H7 (cell line): ENCODE measurements around the gene PIGK. TPM values are rescaled to one million over a fixed set of nuclear protein-coding genes. Genes with fewer than 3 reads are reported as not detected.
"Not testable (repeated sequence)": the region's sequence is repeated elsewhere in the genome, so short reads cannot be mapped to it uniquely, and the experiment has no call there.

Source experiments
- DNase-seq: peaks from one replicate; pipeline ENCODE4 v3.0.0; 2012
- H3K27me3 ChIP-seq: 2 replicates; pipeline ENCODE4 v1.6.0; 2011; ENCODE audit warnings: mild to moderate bottlenecking, low read length; ENCODE audit not compliant: control insufficient read depth, insufficient read depth
- H3K36me3 ChIP-seq: replicated peaks from 2 replicates; pipeline ENCODE4 v1.5.1; 2011; ENCODE audit warnings: low read length; ENCODE audit not compliant: control insufficient read depth, insufficient read depth
- H3K4me3 ChIP-seq: 2 replicates; pipeline ENCODE4 v1.5.1; 2011; ENCODE audit warnings: low read depth, mild to moderate bottlenecking, control low read depth, low read length, moderate library complexity; ENCODE audit not compliant: insufficient read depth
- total RNA-seq: library from RNA; depleted of rRNA; stranded (reverse); fragments of >200 nt; shearing (Covaris generic); gene quantifications from 2 replicates; pipeline ENCODE4 v1.2.3, GENCODE V29; 2014

PIGK gene
- total RNA-seq, 1 experiment from 2014 or later: 18.4 TPM

GRCh38 chr1:77222496-77222895 is 3.3 kb upstream of the PIGK start:
- no peak for DNase-seq
- Histone ChIP-seq H3K4me3 (no peak overlapping the region), H3K36me3 (no peaks in the 10 kb centered on the region; the same call in 1 of the 2 replicates)

DNA sequence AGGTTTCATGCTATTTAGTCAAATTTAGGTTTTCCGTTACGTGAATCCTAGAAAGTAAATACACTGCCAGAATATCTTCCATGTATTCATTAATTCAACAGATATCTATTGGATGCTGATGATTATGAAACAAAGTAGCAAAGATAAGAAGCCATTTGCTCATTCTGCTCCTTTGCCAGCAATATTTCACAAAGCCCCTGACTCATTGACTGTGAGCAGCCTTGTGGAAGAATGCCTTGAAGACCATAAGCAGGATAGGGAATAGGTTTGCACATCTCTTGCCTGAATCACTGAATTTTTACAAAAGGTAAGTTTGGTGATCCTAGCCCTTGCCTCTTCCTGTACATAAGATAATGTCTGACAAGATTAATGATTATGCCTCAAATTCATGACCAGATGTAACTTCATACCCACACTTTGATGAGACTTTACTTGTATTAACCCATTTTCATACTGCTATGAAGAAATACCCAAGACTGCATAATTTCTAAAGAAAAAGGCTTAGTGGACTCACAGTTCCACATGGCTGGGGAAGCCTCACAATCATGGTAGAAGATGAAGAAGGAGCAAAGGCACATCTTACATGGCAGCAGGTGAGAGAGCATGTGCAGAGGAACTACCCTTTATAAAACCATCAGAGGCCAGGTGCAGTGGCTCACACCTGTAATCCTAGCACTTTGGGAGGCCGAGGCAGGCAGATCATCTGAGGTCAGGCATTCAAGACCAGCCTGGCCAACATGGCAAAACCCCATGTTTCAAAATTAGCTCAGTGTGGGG is 1.6 kb upstream of the PIGK start:
- H3K4me3 ChIP-seq: no peak overlapping the region
- DNase-seq: no peak
- H3K27me3 ChIP-seq: no peaks in the 10 kb centered on the region
- H3K36me3 ChIP-seq: no peaks in the 10 kb centered on the region; the same call in 1 of the 2 replicates

More at GRCh38 chr1:77222496-77222895, 3.3 kb upstream of the PIGK start:
- H3K27me3 ChIP-seq: no peaks in the 10 kb centered on the region

GRCh38 chr1:77218477-77219165 is 609 bp downstream of the PIGK start:
- no peak for DNase-seq
- no peaks in the 10 kb centered on the region for H3K27me3 ChIP-seq
- H3K4me3 ChIP-seq: peak overlapping the region; percentile 81
- H3K36me3 ChIP-seq: no peaks in the 10 kb centered on the region; the same call in 1 of the 2 replicates

GRCh38 chr1:77204043-77204442 is 15.2 kb downstream of the PIGK start:
- not testable (repeated sequence) for H3K27me3 ChIP-seq, H3K4me3 ChIP-seq, DNase-seq

GRCh38 chr1:77202751-77203150 is 16.5 kb downstream of the PIGK start:
- DNase-seq: no peak
- Histone ChIP-seq H3K4me3 (no peak overlapping the region), H3K27me3 (no peaks in the 10 kb centered on the region), H3K36me3 (no peaks in the 10 kb centered on the region)

More at GRCh38 chr1:77204043-77204442, 15.2 kb downstream of the PIGK start:
- H3K36me3 ChIP-seq: not testable (repeated sequence)

GRCh38 chr1:77200806-77201205 is 18.4 kb downstream of the PIGK start:
- H3K36me3 ChIP-seq: no peaks in the 10 kb centered on the region
- DNase-seq: no peak
- no peaks in the 10 kb centered on the region for H3K27me3 ChIP-seq
- no peak overlapping the region for H3K4me3 ChIP-seq

DNA sequence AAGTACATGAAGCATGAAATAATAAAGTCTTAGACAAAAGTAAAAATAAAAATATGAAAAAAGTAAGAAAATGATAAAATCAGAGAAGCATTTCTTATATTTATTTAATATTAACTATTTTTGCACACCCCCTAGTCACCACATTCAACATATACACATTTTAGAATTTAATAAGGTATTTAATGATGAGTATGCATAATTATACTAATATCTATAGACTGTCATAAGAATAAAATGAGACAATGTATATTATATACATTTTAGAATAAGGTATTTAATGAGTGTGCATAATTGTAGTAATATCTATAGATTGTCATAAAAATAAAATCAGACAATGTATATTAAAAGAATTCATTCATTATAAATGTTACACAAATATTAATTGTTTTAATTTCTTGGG is 18.9 kb downstream of the PIGK start:
- Histone ChIP-seq H3K27me3 (no peaks in the 10 kb centered on the region), H3K4me3 (no peak overlapping the region), H3K36me3 (no peaks in the 10 kb centered on the region)
- no peak for DNase-seq

GRCh38 chr1:77197351-77197750 is 21.9 kb downstream of the PIGK start:
- Histone ChIP-seq H3K36me3 (no peaks in the 10 kb centered on the region), H3K27me3 (no peaks in the 10 kb centered on the region), H3K4me3 (no peak overlapping the region)
- DNase-seq: no peak

- no peaks in the 10 kb centered on the region; the same call in 1 of the 2 replicates for H3K36me3 ChIP-seq
- no peak for DNase-seq
- H3K27me3 ChIP-seq: no peaks in the 10 kb centered on the region
- H3K4me3 ChIP-seq: no peak overlapping the region
Measured at GRCh38 chr1:77193951-77194350, 25.3 kb downstream of the PIGK start.

DNA sequence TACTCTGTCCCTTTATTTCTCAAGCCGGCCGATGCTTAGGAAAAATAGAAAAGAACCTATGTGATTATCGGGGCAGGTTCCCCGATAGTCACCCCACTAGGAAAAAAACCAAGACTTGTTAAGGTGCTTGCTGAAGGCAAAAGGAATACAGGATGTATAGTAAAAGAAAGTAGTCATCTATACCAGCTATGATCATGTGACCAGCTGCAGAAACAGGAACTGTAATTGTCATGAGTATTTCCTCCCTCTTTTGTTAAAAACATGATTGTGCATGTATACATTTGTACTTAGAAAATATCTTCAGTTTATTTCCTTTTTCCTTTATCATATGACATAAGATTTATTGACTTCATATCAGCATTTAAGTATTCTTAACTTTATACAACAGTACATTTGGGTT is 30.5 kb downstream of the PIGK start:
- Histone ChIP-seq H3K36me3 (no peaks in the 10 kb centered on the region; the same call in 1 of the 2 replicates), H3K4me3 (no peak overlapping the region), H3K27me3 (no peaks in the 10 kb centered on the region)
- DNase-seq: no peak

- not testable (repeated sequence) for H3K36me3 ChIP-seq, H3K4me3 ChIP-seq, H3K27me3 ChIP-seq, DNase-seq
Measured at GRCh38 chr1:77186907-77187306, 32.3 kb downstream of the PIGK start.

DNA sequence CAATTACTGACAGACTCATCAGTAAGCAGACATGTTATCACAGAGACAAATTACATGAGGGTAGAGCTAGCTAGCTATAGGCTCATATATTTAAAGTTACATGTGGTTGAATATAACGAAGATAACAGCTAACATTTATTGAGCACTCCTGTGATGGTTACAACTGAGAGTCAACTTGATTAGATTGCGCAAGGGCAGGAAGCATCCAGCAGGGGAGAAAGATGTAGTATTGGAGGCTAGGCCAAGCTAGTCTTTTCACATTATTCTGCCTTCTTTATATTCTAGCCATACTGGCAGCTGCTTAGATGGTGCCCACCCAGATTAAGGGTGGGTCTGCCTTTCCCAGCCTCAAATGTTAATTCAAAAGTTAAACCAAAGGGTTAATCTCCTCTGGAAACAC is 37.1 kb downstream of the PIGK start:
- no peak for DNase-seq

DNA sequence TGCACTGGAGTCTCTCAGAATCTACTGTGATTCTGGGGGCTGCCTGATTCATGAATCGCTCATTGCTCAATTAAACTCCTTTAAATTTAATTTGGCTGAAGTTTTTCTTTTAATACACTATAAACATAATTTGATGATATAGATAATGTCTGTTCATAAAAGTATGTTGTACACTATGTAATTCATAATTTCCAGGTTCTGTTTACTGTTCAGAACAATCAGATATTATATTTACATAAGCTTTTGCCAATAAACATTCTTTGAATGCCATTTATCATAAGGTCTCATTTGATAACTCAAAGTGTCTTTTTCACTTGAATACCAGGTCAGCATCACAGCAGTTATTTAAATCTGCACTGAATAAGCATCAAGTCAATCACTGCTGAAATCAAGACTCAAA is 39.6 kb downstream of the PIGK start:
- Histone ChIP-seq H3K4me3 (no peak overlapping the region), H3K27me3 (no peaks in the 10 kb centered on the region)
- no peak for DNase-seq

More for the DNA sequence above, 37.1 kb downstream of the PIGK start:
- Histone ChIP-seq H3K36me3 (no peaks in the 10 kb centered on the region), H3K27me3 (no peaks in the 10 kb centered on the region), H3K4me3 (no peak overlapping the region)

GRCh38 chr1:77175230-77175844 is 43.9 kb downstream of the PIGK start:
- DNase-seq: no peak
- Histone ChIP-seq H3K27me3 (no peaks in the 10 kb centered on the region), H3K4me3 (no peak overlapping the region), H3K36me3 (no peaks in the 10 kb centered on the region; the same call in 1 of the 2 replicates)

More for the DNA sequence above, 39.6 kb downstream of the PIGK start:
- no peaks in the 10 kb centered on the region for H3K36me3 ChIP-seq

GRCh38 chr1:77170687-77171086 is 48.5 kb downstream of the PIGK start:
- H3K27me3 ChIP-seq: no peaks in the 10 kb centered on the region
- no peak for DNase-seq

More at GRCh38 chr1:77170687-77171086, 48.5 kb downstream of the PIGK start:
- Histone ChIP-seq H3K36me3 (no peaks in the 10 kb centered on the region; the same call in 1 of the 2 replicates), H3K4me3 (no peak overlapping the region)
